GM19452 (cell line): ENCODE results near the gene FRMD4A.

Source experiments
- ATAC-seq: cut with Tn5 transposase; IDR thresholded peaks from one replicate; pipeline ENCODE4 v1.9.1; 2021; ENCODE audit not compliant: unreplicated experiment

FRMD4A gene

DNA sequence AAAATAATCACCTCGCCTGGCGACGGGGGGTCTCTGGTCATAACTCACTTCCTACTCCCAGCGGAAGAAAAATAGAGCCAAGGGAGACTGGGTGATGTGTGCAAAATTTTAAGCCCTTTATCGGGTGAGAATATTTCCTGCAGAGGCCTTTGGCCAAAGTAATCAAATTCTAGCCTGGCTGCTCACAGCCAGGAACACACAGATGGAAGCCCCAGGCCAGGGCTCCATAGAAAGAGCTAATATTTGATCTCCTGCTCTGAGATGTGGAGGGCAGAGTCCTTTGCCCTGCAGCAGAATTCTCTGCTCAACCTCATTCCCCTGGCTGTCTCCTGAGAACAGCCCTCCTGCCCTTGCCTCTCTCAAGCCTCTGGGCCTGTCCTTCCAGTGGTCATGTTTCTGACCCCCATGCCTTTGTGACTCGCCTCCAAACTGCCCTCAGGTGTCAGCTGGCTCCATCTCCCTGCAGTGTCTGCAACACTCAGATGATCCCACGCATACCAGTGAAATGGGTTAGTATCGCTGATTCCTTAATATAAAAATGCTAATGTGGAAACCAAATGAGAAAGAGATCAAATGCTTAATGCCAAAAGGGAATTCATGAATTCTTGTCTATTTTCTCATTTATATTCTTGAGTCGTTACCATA is 34.5 kb downstream of the FRMD4A start:
- ATAC-seq: no peak

DNA sequence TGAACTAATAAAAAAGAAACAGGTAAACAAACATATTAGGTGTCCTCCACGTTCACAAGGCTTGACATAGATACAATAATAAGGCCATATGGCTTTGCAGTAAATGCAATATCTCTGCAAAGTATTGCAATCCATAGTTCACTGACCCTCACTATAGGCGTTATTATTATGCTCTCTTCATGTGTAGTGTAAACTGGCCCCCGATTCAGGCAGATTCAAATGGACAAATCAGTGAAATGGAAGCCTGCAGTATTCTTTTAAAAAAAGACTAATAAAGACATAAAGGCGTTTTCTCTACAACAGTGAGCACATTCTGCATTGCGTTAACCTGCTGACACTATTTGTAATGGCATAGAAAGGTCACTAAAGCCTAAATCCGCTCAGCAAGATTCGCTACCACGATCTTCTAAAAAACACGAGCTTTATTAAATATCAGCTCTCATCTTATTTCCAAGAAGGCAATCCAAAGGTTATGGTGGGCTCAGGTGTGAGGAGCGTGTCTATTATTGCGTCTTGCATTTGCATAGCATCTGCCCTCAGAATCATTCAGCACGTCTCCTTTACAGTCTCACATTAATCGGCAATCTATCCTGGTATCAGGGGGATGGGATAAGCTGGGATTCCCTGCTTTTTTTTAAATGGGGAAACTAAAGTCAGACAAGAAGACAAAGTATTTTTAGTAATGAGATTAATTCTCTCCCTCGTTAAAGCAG is 36.2 kb downstream of the FRMD4A start:
- ATAC-seq: no peak

DNA sequence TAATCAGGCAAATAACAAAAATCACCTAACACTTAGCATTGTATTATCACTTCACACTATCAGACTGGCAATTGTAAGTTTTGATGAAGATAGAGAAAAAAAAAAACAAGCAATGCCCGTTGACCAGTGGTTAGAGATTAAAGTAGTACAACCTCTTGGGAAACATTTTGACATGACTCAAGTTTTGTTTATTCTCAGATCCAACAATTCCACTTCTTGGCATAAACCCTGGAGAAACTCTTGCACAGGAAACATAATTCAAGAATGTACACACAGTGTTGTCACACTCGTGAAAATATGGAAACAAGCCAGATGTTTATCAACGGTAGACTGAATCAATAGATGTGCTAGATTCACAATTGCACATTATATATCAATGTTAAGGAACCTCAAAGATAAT is 37.2 kb downstream of the FRMD4A start:
- no peak for ATAC-seq

DNA sequence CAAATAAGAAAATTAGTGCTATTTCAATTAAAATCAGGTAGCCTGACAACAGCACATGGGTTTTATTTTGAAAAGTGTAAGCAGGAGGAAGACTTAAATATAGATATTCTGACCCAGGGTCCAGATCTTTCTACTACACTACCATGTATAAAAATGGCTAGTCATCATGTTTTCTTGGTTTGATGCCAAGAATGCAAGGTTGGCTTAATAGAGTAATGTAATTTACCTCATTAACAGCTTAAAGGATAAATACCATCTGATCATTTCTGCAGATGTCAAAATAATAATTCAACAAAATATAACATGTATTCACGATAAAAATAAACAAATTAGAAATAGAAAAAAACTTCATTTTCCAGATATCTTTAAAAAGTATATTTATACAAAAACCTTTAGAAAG is 39.4 kb downstream of the FRMD4A start:
- no peak for ATAC-seq

DNA sequence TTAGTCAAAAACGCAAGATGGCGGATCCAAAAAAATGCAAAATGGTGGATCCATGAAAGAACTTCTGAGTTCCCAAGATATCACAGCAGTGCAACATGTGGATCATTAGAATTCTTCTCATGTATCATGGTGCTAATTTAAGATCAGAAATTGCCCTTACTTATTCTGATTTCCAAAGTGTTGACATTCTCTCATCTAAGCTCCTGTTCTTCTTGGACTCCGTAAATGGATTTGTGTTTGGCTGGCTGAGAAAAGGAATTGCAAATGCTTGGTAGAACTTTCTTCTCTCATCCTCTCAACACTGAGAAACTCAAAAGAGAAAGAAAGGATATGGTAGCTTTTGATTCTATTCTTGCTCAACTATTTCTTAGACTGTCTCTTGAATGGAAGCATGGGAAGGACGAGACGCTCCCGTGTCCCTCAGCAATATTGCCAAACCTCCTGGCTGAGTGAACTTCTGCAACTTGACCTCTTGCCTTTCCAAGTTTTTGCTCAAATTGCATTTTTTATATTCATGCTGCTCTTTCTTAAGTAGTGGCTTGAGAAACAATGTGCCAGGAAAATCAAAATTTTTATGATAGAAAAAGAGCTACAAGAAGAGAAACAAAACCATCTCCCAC is 44.7 kb downstream of the FRMD4A start:
- ATAC-seq: no peak

DNA sequence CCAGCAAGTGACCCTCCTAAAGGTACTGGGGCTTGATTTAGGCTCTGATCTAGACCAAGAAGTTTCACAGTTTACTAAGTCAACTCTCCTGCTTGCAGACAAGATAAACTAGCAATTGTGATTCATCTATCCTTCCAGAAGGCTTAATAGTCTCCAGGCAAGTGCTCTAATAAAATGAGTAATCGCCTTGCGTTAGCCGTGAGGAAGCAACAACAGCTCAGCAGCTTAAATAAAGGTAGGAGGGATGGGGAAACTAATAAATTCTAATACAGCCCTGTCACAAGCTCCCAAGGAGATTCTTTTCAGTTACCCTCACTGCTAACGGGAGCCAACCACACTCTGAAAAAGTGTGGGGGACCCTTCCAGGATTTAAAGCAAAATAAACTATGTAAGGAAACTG is 48.4 kb downstream of the FRMD4A start:
- no peak for ATAC-seq

DNA sequence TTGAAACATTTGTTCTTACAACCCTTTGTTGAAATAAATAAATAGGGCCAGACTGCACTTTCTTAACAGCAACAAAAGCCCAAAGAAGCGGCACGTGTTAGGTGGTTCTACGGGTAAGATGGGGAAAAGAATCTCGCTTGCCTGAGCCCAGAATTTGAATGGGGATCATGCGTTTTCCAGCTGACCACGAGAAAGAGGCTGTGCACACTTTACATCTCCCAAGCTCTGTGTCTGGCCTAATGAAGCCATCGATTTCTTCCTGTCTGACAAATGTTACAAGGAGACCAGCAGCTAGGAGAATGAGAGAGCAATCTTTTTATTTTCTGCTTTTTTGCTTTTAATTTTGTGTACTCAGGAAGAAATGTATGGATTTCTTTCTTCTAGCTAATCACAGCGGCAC is 52.2 kb downstream of the FRMD4A start:
- no peak for ATAC-seq

DNA sequence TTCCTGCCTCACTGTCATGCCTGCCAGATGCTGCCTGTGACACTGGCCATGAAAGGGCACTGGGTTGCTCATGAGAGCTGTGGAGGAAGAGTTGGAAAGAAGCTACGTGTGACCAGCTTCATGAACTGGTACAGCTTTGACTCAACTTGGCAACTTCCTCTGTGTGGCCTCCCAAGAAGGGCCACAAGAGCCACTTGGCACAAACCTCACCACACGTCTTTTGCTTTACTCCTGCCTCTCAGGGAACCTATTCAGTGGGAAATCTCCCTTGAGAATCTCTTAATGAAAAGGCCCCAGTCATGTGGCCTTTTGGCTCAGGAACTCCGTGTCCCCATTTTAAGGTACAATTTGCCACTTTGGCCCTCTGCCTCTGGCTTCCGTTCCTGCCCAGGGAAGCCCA is 54.5 kb downstream of the FRMD4A start:
- ATAC-seq: no peak

DNA sequence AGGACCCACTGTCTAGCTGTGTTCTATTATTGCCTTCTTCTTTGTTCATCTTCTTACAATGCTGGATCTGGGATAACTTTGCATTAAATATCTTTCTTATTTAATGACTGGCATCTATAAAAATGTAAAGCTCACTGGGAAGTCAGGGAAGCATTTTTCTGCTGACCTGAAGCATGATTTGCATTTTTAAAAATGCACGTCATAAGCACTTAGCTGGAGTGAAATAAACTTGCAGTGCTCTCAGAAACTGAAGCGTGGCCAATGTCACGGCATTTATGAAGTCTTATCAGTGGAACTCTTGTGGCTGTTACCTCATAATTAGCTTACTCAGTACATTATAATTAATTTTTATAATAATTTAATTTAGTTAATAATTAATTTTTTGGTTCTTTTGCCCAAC is 59.1 kb downstream of the FRMD4A start:
- ATAC-seq: no peak

DNA sequence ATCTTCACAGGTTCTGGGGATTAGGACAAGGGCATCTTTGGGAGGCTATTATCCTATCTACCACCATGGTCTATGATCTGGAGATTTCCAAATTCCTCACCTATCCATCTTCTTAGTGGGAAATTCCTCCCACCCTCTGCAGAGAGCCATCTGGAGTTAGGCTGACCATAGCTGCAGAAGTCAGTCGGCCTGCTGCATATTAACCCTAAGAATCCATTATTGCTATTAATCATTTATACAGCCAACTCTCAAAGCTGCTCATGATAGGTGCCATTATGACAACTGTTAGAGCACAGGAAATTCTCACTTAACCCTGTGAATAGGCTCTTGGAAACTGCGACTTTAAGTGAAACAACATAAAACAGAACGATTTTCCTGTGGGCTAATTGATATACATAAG is 60.4 kb downstream of the FRMD4A start:
- no peak for ATAC-seq

DNA sequence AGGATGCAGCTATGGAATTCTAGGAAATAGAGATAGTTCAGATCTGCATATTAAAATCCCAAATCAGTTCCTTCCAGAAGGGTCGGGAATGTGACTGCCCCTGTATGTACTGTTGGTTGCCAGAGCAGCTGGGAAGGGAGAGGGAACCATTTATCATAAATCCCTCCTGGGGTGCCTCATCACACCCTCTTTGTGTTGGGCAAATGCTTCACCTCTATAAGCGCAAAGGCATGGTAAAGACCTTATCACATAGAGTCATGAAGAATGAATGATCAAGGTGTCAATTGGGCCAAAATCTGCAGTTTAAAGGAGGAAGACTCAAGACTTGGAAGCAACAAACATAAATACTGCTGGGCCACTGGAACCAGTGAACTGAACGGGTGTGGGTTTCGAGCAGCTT is 65.0 kb downstream of the FRMD4A start:
- ATAC-seq: no peak

DNA sequence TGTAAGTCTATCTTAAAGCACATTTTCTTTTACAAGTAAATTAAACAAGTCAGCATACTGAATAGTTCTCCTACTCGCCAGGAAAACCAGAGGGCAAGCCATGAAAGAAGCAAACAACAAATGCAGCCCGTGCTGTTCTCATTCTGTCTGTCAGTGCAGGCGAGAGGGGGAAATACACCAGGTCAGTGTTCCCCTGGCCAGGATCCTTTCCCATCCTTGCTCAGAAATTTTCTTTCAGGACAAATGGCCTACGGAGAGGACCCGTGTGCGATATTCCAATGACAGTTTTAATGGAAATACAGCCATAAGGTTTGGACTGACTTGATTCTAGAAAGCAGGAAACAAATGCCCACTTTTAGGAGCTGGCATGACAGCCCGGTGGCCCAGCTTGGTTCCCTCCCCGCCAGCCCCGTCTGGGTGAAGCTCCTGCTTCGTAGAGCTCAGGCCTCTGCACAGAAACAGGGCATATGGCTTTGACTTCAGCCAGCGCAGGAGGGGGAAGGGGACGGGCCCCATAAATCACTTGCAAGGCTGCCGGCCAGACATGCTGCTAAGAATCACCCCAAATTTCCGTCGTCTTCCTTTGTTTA is 67.8 kb downstream of the FRMD4A start:
- no peak for ATAC-seq

DNA sequence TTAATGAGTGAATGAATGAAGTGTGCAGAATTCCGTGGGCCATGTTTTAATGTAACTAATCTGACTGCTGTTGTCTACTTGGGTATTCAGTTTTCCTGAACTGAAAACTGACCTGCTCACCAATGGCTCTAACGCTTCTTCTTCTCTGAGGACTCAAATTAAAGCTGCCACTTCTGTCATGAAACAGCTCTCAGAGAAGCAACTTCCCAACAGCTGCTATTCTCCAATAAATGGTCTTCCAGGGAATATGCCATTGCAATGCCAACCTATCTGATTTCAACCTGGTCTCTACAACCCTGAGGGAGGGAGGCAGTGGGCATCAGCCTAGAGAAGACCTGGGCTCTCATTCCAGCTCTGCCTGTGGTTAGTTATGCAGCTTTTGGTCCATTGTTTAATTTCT is 69.4 kb downstream of the FRMD4A start:
- ATAC-seq: no peak

DNA sequence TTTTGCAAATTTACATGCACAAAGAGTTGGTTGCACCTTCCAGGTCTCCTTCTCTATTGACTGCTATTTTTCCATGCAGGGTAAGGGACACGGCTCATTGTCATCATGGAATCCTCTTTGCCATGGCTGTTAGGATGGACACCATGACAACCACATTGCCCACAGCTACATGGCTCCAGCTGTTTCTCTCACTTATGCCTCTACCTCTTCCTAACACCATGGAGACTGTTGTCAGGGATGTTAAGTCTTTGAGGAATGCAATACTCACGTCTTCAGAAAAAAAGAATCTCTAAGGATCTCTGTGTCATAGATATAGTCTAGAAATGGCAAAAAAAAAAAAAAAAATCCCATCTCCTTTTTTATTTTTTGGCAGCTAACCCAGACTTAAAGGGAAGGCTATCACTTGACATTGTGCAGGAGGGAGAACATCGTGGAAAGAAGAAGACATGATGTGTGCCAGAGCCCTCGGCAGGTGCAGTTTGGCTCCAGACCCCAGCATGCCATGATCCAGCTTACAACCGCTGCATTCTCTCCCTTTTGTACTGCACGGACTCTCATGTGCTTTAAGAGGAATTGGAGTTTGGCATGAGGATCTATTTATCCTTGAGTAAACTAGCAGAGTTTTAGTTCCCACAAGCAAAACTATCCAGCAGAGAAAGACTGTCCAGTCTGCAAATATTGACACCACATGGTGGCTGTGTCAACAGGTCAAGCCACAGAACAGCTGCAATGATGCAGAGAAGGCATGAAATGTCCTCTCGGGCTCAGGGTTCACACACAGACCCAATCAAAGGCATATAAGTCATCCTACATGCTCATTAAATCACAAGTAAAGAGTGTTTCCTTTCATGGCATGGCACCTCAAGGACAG is 70.8 kb downstream of the FRMD4A start:
- ATAC-seq: no peak

DNA sequence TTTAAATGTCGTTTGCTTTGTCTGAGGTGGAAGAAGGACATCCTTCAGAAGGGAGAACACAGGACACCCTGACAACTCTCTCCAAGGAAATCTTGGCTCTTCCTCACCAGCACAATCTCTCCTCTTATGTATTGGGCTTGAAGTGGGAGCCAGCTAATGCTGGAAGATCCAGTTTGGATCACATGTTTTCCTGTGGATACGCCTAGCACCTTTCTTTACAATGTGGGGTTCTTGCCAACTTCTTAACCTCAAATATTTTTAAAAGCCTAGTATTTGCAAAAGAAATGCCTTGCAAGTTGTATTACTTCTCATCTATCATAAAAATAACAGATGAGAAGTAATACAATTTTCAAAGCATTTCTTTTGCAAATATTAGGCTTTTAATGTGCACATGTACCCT is 76.4 kb downstream of the FRMD4A start:
- no peak for ATAC-seq

DNA sequence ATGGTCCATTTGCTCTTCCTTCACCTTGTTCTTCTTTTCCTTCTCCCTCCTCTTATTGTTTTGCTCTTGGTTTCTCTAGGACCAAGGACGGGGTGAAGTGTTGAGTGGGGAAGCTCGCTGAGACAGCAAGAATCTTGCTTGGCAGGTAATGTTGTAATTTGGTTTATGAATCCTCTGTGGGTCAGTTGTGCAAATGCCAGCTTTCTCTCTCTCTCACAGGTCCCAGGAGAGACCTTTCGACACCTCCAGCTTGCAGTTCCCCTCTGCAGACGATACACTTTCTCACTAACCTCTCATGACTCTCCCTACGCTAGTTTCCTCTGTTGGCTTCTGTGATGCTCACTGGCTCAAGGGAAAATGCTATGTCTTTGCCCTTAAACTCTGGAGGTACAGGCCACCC is 77.0 kb downstream of the FRMD4A start:
- no peak for ATAC-seq

DNA sequence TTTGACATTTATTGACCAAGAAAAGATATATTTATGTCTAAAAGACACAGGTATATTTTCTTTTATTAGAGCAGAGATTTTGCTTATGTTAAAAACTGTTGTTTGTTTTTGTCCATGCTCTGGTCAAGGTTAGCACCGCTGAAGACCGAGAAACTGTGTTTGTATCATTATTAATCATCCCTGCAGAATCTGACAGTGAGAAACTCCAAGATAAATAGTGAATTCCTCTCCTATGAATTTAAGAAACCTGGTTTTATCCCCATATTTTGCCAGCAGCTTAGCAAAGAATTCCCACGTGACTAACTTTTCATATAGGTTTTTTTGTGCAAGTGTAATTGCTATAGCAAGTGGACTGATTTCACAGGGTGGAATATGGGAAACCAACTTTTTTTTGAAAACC is 77.6 kb downstream of the FRMD4A start:
- no peak for ATAC-seq

DNA sequence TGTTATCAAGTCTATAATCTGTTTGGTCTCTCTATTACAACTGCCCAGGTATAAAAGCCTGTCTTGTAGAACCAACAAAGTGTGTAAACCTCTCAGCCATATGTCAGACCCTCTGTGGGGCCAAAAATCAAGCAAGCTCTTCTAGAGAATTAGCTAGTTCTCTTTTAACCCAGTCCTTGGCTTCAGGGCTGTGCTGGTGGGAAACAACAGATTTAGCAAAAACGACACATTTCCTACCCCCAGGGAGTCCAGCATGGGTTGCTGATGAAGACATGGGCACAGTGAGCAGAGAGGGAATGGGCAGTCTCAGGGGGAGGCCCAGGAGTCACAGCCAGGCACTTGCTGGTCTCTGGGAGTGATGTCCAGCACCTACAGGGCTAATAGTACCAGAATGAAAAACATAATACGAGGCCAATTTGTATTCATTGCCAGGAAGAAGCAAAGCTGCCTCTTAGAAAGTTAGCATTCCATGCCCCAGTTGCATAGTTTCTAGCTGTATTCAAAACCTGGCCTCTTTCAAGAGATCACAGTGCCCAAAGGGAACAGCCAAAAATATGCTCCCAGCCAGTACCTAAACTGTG is 80.1 kb downstream of the FRMD4A start:
- ATAC-seq: no peak

DNA sequence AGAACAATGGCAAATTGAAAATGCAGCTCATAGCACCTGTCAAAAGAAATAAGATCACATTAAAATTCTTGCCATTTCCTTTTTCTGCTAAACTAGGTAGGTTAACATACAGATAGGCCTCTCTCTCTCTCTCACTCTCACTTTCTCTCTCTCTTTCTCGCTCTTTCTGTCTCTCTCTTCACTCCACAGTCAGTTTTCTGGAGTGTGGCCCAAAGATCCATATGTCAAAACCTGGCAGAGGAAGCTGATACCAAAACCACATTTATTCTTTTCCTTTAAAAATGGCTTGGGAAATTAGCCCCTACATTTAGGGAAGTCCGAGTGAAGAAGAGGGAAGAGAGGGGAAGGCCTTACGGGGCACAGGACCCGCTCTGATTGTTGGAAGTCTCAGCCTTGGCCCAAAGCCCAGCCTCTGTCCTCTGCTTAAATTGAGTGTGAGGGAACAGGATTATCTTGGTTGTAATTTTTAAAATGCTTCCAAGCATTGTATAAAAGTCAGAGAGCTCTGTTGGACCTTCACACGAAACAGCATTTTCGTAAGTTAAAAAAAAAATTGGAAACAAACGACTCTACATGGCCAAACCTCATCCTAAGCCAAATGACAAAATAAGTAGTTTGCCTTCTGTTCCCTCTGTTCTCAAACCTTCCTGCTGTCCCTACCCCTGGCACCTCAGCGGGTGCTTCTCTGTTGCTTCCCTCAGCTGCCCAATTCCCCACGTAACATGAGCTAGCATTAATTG is 83.2 kb downstream of the FRMD4A start:
- no peak for ATAC-seq

DNA sequence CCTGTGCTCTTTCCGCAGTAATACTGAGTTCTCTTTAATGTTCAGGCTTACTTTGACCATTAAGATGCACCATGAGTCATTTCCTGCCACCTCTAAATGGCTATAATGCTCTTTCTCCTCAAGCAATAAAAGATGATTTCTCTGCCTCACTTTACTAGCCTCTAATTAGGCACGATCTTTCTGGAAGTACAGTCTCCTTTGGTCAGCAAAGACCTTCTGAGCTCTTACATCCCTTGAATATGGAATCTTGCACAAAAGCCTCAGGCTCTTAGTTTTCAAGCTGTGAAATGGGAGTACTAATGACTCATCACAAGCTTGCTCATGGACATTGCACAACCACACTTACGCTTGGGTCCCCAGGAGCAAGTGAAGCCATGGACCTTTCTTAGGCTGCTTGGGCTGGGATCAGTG is 85.9 kb downstream of the FRMD4A start:
- ATAC-seq: no peak
